B cell (primary cell): ENCODE measurements around the gene MAMLD1. TPM values are rescaled to one million over a fixed set of nuclear protein-coding genes. Genes with fewer than 3 reads are reported as not detected.

Source experiments
- ATAC-seq: fragments of 200-7000 bp; cut with Tn5 transposase; one replicate; pipeline ENCODE4 v1.10.0; 2021; ENCODE audit warnings: low read depth, mild to moderate bottlenecking, moderate number of reproducible peaks, moderate library complexity
- CTCF ChIA-PET: fragments of 350-600 bp; sonication (Branson Sonifier 250); formaldehyde crosslinking; loops from one replicate; lab custom pipeline; 2021; ENCODE audit warnings: antibody characterized with exemption, inconsistent platforms; lab: Charles Lee
- POLR2A ChIA-PET: fragments of 350-600 bp; sonication (Branson Sonifier 250); formaldehyde crosslinking; loops from one replicate; lab custom pipeline; 2021; ENCODE audit warnings: antibody characterized with exemption; lab: Charles Lee
- DNase-seq: peaks from one replicate; pipeline ENCODE4 v3.0.0; 2013
- H2AFZ ChIP-seq: 2 replicates; pipeline ENCODE4 v1.6.1; 2012; ENCODE audit warnings: mild to moderate bottlenecking, low read depth, low read length; ENCODE audit not compliant: insufficient read depth, poor library complexity, severe bottlenecking
- H3K27ac ChIP-seq, 2 donors: 1 replicate in 1 of 2; 2 replicates in 1 of 2; pipeline ENCODE4 v1.5.1; 2012 to 2013; ENCODE audit warnings: low read length in 2 of 2, mild to moderate bottlenecking in 2 of 2, moderate library complexity in 1 of 2
- H3K27me3 ChIP-seq, 4 experiments: fragments of 200-600 bp in 1 of 4; sonication (generic) in 1 of 4; replicated peaks in 1 of 4; 1 replicate in 2 of 4; 2 replicates in 2 of 4; pipeline versions ENCODE4 v1.6.1 to v1.7.0; 2013 to 2016; ENCODE audit warnings: low read length in 3 of 4, mild to moderate bottlenecking in 2 of 4, mixed read lengths in 1 of 4, moderate library complexity in 1 of 4; ENCODE audit not compliant: insufficient read depth in 4 of 4, control insufficient read depth in 3 of 4; ENCODE audit errors: control extremely low read depth in 1 of 4
- H3K36me3 ChIP-seq, 2 experiments: replicated peaks in 1 of 2; 1 replicate in 1 of 2; 2 replicates in 1 of 2; pipeline versions ENCODE4 v1.6.1 to v1.7.1; 2013; ENCODE audit warnings: low read length in 1 of 2; ENCODE audit not compliant: insufficient read depth in 2 of 2, control insufficient read depth in 1 of 2; ENCODE audit errors: control extremely low read depth in 1 of 2, extremely low read depth in 1 of 2
- H3K4me1 ChIP-seq, 2 donors: fragments of 200-600 bp in 1 of 2; sonication (generic) in 1 of 2; 1 replicate in 1 of 2; 2 replicates in 1 of 2; pipeline versions ENCODE4 v1.5.1 to v1.6.1; 2013 to 2017; ENCODE audit warnings: low read length in 2 of 2; ENCODE audit not compliant: control insufficient read depth in 2 of 2, insufficient read depth in 2 of 2
- H3K4me2 ChIP-seq: replicated peaks from 2 replicates; pipeline ENCODE3; 2012; ENCODE audit warnings: mild to moderate bottlenecking, low read depth, low read length; ENCODE audit not compliant: poor library complexity, severe bottlenecking
- H3K4me3 ChIP-seq, 5 experiments: fragments of 200-600 bp in 1 of 5; sonication (generic) in 1 of 5; 1 replicate in 3 of 5; 2 replicates in 2 of 5; pipeline versions ENCODE4 v1.5.1 to v1.7.0; 2011 to 2016; ENCODE audit warnings: low read length in 4 of 5, mild to moderate bottlenecking in 4 of 5, low read depth in 2 of 5, control low read depth in 1 of 5, moderate library complexity in 1 of 5; ENCODE audit not compliant: insufficient read depth in 1 of 5; ENCODE audit errors: control extremely low read depth in 1 of 5, extremely low read depth in 1 of 5
- H3K79me2 ChIP-seq: fragments of 200-600 bp; sonication (generic); one replicate; pipeline ENCODE4 v1.6.0; 2016; ENCODE audit warnings: low read length; ENCODE audit not compliant: control insufficient read depth, insufficient read depth
- H3K9ac ChIP-seq: fragments of 200-600 bp; sonication (generic); 2 replicates; pipeline ENCODE4 v1.6.1; 2017; ENCODE audit warnings: mild to moderate bottlenecking, low read length, moderate library complexity
- H3K9me3 ChIP-seq, 3 donors: one replicate each; pipeline versions ENCODE4 v1.6.1 to v1.7.1; 2013; ENCODE audit warnings: low read length in 2 of 3; ENCODE audit not compliant: control insufficient read depth in 2 of 3, insufficient read depth in 1 of 3; ENCODE audit errors: control extremely low read depth in 1 of 3
- H4K20me1 ChIP-seq: 2 replicates; pipeline ENCODE4 v1.6.0; 2012; ENCODE audit warnings: mild to moderate bottlenecking, low read length; ENCODE audit not compliant: insufficient read depth, control insufficient read depth, poor library complexity, severe bottlenecking
- H3K27ac Mint-ChIP-seq: one replicate; pipeline ENCODE4 v1.8.0; 2021; ENCODE audit warnings: mixed read lengths
- H3K27me3 Mint-ChIP-seq: one replicate; pipeline ENCODE4 v1.8.0; 2021; ENCODE audit warnings: mixed read lengths
- H3K4me1 Mint-ChIP-seq: one replicate; pipeline ENCODE4 v1.8.0; 2021; ENCODE audit warnings: mixed read lengths
- H3K4me3 Mint-ChIP-seq: one replicate; pipeline ENCODE4 v1.8.0; 2021; ENCODE audit warnings: mixed read lengths
- H3K9me3 Mint-ChIP-seq: one replicate; pipeline ENCODE4 v1.8.0; 2022; ENCODE audit warnings: mixed read lengths; ENCODE audit not compliant: insufficient read depth
- CTCF ChIP-seq: fragments of 200-600 bp; IDR thresholded peaks from one replicate; pipeline ENCODE4 v1.8.0; 2022; ENCODE audit warnings: antibody characterized with exemption, mild to moderate bottlenecking
- EZH2 ChIP-seq: IDR thresholded peaks from 2 replicates; pipeline ENCODE4 v1.6.1; 2012; ENCODE audit warnings: borderline replicate concordance, low read depth, mild to moderate bottlenecking, moderate library complexity, low read length; ENCODE audit not compliant: insufficient read depth, poor library complexity, severe bottlenecking
- WGBS: methylation state at CpG from one replicate; pipeline ENCODE4 v1.1.5; 2013; ENCODE audit warnings: missing lambda C conversion rate; ENCODE audit not compliant: insufficient coverage; 5-methylcytosine and 5-hydroxymethylcytosine counted together
- intact Hi-C: fragments of 100-400 bp; cut with micrococcal nuclease; formaldehyde crosslinking; loops from one replicate; pipeline ENCODE4 v1.10.0; 2022
- polyA minus RNA-seq: library from RNA; depleted of rRNA, polyadenylated mRNA; stranded (reverse); fragments of >200 nt; gene quantifications from 2 replicates; pipeline ENCODE4 v1.2.3, GENCODE V29; 2012
- polyA plus RNA-seq: library from polyadenylated mRNA; depleted of rRNA; stranded (reverse); fragments of >200 nt; gene quantifications from 2 replicates; pipeline ENCODE4 v1.2.3, GENCODE V29; 2012
- total RNA-seq, 2 donors: library from RNA; stranded (reverse); fragments of 120-200 nt in 1 of 2; gene quantifications; 1 replicate in 1 of 2; 2 replicates in 1 of 2; pipeline versions ENCODE4 v1.2.3 to v1.2.4, GENCODE V29; 2013 to 2022

The MAMLD1 gene
- 1.8 and 1.9 TPM in 2 replicates for total RNA-seq
- total RNA-seq (2013) = 0.33 TPM
- polyA plus RNA-seq = 1.4 and 2.3 TPM in 2 replicates
- polyA minus RNA-seq = 0.34 and 1.1 TPM in 2 replicates

- H3K79me2 ChIP-seq = no peaks in the 10 kb centered on the region
- no peak within 1 kb of the TSS for H3K27ac Mint-ChIP-seq
- H3K4me3 ChIP-seq = peak within 1 kb of the TSS; percentile 15 to 67 (median 55)
- CTCF ChIA-PET = interaction anchor here (1.1 kb wide), 1 partner anchor 224 kb away, joined by 3 read pairs; no protein-coding TSS in a partner anchor
- H3K9me3 ChIP-seq = no peaks in the 10 kb centered on the region
- H3K27ac ChIP-seq = no peak within 1 kb of the TSS
- DNase-seq (peak; percentile 61), ATAC-seq (peak; percentile 44)
- peaks cover 35% of the 10 kb centered on the region for H3K4me1 Mint-ChIP-seq
- peak within 1 kb of the TSS; percentile 74 for H2AFZ ChIP-seq
- no peaks in the 10 kb centered on the region for H4K20me1 ChIP-seq
- POLR2A ChIA-PET = no interaction called here
- H3K4me2 ChIP-seq = peak within 1 kb of the TSS; percentile 94
- peak within 1 kb of the TSS; percentile 89 for H3K4me3 Mint-ChIP-seq
- H3K36me3 ChIP-seq = no peaks in the 10 kb centered on the region
- no peaks in the 10 kb centered on the region for H3K9me3 Mint-ChIP-seq
- TF ChIP-seq EZH2 (no peak), CTCF (no peak)
- peak within 1 kb of the TSS; percentile 64 for H3K9ac ChIP-seq
- peaks cover 0 to 9% (median 5%) of the 10 kb centered on the region in 4 experiments for H3K27me3 ChIP-seq
- intact Hi-C loops = loop anchor here (5.0 to 10.0 kb wide), 5 partner anchors 114 to 1032 kb away; partner anchors contain the start of genes CD99L2 and VMA21
- under 1% methylated on average over 66 of the region's 88 CpGs for WGBS
- H3K27me3 Mint-ChIP-seq = peaks cover 20% of the 10 kb centered on the region
- H3K4me1 ChIP-seq = peaks cover 17 to 43% of the 10 kb centered on the region in 2 donors
These were observed at the start of gene MAMLD1 for GRCh38 chrX:150362599-150363481. MAMLD1 (plus strand) TSS chrX:150363317; CDS start chrX:150445517, 82,200 bp downstream.

GRCh38 chrX:150313514-150313913, 49.6 kb upstream of the MAMLD1 start:
- Mint-ChIP-seq H3K27me3 (no peaks in the 10 kb centered on the region), H3K27ac (no peak overlapping the region), H3K9me3 (no peaks in the 10 kb centered on the region), H3K4me3 (no peak overlapping the region), H3K4me1 (no peaks in the 10 kb centered on the region)
- H3K4me1 ChIP-seq = no peaks in the 10 kb centered on the region
- no peaks in the 10 kb centered on the region for H3K36me3 ChIP-seq
- H3K27me3 ChIP-seq = no peaks in the 10 kb centered on the region
- POLR2A ChIA-PET = no interaction called here
- no peak overlapping the region for H3K27ac ChIP-seq
- CTCF ChIA-PET = no interaction called here
- no peaks in the 10 kb centered on the region for H4K20me1 ChIP-seq
- intact Hi-C loops = no loop called here
- H2AFZ ChIP-seq = no peak overlapping the region
- no peak for TF ChIP-seq EZH2
- no peak for TF ChIP-seq CTCF
- no peak for ATAC-seq
- no peak overlapping the region for H3K4me2 ChIP-seq
- H3K79me2 ChIP-seq = no peaks in the 10 kb centered on the region
- no peaks in the 10 kb centered on the region for H3K9me3 ChIP-seq
- 67% methylated on average over 3 of the region's 5 CpGs for WGBS
- H3K9ac ChIP-seq = no peak overlapping the region
- no peak overlapping the region for H3K4me3 ChIP-seq
- DNase-seq = no peak
